Epidermal melanocyte (primary cell): Measurements from ENCODE around the gene KRT17.
"Not testable (repeated sequence)": the region's sequence is repeated elsewhere in the genome, so short reads cannot be mapped to it uniquely, and the experiment has no call there.

Experiments
- DNase-seq: peaks from one replicate; pipeline ENCODE4 v3.0.0; 2011; ENCODE audit warnings: low spot score; ENCODE audit not compliant: insufficient read length

KRT17 gene

DNA sequence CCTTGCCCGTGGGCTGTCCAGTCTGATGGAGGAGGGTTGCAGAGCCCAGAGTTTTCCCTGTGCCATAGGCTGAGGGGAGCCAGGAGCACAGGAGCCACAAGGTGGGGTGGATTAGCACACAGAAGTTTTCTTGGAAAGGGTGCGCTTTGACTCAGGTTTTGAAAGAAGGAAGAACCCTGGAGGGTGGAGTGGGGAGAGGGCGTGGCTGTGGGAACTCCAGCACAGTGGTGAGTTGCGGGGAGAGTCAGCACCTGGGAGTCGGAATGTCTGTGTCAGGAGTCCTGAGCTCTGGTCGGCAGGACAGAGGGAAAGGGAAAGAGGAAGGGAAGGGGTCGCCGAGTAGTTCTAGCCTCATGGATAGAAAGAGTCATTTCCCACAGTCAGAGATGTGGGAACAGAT lies 28.8 kb downstream of the KRT17 start:
- DNase-seq: no peak

DNA sequence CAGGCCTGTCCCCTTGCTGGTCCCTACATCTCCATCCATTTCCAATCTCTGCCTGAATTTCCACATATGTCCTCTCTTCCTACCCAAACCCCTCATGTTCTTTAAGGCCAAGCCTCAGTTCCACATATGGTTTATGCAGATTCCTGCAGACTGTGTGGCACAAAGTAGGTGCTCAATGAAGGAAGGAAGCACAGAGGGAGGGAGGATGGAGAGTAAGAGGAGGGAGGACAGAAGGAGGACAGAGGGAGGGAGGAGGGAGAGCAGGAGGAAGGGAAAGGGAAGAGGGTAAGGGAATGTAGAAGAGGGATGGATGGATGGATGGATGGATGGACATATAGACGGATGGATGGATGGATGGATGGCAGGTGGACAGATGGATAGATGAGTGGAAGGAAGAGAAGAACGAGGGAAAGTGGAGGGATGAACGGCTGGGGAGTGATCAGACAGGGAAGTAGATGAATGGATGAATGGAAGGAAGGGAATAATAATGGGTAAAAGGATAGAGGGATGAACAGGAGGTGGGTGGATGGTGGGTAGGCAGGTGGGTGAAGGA lies 29.9 kb downstream of the KRT17 start:
- no peak for DNase-seq

DNA sequence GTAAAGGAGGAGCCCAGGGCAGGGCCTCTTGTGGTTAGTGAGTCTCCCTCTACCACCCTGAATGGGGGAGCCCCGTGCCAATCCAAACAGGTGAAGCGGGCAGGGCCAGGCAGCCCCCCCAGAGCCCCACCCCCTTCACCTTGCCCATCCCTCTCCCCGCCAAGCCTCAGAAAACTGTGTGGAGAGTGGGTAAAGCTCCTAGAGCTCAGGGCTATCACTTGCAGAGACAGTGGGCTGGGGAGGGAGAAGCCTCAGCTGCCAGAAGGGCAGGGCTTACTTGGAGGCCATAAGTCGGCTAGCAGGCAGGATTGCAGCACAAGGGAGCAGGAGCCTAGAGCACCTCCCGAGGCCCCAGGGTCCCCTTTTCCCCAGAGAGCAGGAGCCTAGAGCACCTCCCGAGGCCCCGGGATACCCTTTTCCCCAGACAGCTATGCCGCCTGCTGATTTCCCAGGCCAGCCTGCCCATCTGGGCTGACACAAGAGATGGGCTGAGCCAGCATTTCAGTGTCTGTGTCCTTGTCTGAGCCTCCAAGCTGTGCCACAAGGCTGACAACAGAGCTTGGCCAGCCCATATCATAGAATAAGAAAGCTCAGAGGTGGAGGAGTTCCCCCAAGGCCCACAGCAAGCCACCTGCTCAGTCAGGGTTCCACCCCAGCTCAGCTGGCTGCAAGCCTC lies 30.9 kb downstream of the KRT17 start:
- DNase-seq: no peak

DNA sequence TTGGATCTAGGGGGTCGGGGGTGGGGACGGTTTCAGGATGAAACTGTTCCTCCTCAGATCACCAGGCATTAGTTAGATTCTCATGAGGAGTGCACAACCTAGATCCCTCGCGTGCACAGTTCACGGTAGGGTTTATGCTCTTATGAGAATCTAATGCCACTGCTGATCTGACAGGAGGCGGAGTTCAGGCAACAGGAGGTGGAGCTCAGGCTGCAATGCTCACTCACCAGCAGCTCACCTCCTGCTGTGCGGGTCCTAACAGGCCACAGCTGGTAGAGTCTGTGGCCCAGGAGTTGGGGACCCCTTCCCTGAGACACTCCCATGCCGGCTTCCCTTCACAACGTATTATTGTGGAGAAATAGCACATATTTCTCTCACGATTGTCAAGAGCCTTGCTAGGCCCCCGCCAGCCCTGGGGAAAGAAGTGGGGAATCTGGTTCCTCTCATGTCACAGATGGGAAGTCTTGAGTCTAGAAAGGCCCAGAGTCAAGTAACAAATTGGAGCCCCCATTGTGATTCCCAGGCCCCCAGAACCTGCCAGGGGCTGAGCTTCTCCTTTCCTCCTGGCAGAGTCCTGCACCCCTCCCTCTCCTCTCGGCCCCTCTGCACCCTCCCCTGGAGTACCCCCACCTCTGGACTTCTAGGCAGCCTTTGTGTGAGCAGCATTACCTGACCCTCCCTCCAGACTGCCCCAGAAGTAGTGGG lies 31.6 kb downstream of the KRT17 start:
- DNase-seq: no peak

DNA sequence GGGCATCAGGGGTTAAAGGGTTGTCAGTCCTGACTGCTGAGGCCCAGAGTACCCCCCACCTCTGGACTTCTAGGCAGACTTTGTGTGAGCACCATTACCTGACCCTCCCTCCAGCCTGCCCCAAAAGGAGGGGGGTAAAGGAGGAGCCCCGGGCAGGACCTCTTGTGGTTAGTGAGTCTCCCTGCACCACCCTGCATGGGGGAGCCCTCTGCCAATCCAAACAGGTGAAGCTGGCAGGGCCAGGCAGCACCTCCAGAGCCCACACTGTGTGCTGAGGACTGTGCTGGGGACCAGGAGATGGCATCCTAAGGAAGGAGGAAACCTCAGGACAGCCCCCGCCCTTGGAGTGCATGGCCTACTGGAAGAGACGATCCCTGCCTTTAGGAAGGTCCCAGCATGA lies 35.1 kb downstream of the KRT17 start:
- no peak for DNase-seq

DNA sequence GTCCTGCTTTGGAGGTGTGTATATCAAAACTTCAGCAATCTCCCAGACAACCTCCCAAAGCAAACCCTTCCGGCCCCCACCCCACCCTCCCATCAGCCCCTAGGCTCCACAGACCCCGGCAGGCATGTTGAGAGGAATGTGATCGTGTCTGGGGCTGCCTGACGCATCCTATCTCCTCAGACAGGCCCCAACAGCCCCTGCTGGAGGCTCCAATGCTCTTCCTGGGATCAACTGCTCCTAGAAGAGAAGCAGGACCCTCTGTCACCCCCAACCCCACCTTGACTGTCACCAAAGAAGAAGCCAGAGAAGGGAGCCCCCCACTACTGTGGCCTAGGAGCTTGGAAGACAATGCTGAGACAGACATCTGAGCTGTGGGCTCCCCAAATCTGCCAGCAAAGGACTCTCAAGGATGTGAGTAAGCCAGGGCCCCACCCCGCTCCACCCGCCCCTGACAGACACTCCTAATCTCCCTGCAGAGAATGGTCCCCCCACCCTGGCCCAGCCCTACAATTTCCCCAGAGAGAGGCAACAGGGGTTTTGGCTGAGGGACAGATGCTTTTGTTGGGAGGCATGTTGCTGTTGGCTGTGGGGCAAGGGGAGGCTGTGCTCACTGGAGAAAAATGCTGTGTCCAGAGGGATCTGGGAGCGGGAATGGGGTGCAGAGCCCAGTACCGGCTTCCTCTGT lies 36.1 kb downstream of the KRT17 start:
- no peak for DNase-seq

DNA sequence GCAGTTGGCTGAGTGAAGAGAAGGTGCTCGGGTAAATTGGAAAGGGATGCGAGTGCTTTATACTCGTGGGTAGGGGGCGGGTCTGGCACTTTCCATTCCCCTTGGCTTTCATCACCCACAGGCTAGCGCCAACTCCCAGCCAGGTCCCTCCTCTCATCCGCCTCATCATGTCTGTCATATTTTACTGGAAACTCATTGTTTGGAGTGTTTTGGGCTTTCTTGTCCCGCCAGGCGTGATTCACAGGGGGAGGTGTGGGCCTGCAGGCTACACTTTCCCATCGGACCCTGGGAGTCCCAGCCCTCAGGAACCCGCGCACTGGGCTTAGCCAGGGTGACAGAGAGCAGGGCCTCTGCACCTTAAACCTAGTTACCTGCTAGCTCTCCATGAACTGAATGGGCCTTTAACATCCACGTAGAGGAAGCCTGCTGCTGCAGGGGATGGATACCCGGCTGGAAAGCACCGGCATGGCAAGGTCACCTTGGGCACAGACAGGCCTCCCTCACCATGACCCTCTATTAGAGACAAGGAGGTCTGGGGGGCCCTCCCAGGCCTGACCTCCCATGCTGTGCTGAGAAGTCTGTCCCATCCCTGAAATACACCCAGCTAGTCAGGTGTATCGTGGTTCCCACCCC lies 37.4 kb downstream of the KRT17 start, which contains the start of gene KRT14:
Gene KRT14 (minus strand): TSS at position 33 of the 633 bp plus-strand sequence. CDS start 61 bp downstream, outside the sequence.
- DNase-seq: no peak

DNA sequence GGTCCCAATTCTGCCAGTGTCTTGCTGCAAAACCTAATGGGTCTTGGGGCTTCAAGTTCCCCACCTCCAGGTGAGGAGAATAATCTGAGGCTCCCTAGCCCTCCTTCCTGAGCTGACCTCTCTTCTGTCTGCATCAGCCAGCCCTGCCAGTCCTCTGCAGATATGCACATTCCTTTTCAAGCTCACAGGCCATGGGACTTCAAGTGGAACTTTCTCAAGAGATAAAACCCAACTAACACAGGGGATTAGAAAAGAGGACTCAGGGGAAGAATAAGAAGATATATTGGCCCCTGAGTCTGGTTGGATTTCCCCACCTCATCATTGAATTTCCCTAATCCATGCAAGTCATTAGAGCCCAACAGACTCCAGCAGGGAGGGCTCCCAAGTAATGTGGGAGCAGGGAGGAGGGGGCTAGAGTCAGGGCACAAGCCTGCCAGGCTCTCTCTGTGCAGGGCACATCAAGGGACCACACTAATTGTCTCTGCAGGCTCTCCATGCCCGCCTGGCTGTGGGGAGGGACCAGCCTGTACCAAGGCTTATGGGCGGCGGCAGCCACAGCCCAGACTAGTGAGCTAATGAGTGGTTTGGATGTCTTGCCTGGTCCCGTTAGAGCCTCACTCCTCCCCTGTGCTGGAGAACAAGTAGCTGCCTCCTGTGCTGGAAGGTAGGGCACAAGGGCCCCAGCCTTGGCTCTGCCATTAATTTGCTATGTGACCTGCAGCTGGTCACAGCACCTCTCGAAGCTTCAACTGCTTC lies 38.9 kb downstream of the KRT17 start:
- no peak for DNase-seq

DNA sequence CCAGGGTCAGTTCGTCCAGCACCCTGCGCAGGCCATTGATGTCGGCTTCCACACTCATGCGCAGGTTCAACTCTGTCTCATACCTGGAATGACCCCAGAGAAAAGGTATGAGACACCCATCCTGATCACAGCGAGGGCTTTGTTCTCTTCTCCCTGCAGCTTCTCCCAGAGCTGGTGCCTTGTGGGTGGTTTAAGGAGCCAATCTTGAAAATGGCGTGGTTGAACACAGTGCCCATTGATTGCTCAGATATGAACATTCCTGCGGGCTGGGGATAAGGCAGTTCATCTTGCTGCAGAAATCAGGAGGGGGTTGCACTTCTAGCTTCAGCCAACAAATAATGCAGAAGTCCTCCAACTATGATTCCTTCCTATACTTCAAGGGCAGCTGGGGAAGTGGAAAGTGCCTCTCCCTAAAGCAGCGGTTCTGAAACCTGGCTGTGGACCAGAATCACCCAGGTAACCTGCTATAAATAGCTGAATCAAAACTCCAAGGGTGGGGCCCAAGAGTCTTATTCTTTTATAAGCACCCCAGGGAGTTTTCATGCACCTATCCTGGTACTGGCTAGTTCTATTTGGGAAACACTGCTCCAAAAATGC lies 39.9 kb downstream of the KRT17 start:
- DNase-seq: not testable (repeated sequence)

DNA sequence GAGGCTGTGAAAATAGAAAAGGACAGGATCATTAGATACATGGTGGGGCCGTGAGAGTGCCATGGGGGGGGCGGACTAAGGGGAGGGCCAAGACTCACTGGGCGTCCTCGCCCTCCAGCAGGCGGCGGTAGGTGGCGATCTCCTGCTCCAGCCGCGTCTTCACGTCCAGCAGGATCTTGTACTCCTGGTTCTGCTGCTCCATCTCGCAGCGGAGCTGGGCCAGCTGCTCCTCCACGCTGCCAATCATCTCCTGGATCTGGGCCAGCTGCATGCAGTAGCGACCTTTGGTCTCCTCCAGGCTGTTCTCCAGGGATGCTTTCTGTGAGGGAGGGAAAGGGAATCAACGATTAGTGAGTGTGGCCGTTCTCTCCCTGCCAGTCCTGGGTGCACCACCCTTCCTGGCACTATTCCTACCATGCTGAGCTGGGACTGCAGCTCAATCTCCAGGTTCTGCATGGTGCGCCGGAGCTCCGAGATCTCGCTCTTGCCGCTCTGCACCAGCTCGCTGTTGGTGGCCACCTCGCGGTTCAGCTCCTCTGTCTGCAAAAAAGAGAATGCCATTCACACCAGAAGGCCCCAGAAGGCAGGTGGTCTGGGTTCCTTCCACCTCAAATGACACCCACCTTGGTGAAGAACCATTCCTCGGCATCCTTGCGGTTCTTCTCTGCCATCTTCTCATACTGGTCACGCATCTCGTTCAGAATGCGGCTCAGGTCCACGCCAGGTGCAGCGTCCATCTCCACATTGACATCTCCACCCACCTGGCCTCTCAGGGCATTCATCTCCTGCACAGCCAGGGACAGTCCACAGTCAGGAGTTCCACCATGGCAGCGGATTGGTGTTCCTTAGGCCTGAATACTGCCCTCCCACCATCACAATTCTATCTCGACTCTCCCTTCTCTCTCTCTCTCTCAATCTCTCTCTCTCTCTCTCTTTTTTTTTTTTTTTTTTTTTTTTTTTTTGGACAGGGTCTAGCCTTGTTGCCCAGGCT lies 40.9 kb downstream of the KRT17 start:
- no peak for DNase-seq

DNA sequence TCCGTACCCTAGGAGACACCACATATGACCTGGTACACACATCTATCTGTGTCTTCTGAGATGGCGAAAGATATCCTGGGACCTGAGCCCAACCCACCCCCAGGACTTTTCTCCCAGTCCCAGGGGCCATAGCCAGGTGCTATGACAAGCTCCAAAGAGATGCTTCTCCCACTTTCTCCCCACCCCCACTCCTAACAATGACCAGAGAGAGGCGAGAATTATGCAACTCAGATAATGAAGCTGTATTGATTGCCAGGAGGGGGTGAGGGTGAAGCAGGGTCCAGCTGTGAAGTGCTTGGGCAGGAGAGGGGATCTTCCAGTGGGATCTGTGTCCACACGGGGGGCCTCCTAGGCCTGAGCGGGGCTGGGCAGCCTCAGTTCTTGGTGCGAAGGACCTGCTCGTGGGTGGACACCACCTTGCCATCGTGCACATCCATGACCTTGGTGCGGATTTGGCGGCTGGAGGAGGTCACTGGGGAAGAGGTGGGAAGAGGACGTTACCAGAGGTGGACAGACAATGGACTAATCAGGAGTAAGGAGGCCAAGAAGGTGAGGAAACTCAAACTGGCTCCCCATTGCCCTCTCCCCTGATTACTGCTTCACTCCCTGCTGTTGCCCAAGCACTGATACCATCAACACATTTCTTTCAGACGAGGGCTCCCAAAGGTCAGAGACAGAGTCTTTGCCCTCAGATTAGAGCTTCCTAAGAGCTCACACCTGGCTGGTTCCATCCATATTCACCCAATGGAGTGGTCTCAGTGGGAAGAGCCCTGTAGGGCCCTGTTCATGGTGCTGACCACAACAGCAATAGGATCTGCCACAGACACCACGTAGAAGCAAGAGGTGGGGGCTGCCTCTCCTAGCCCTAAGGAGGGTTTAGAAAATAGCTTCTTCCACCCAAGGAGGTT lies 42.1 kb downstream of the KRT17 start:
- not testable (repeated sequence) for DNase-seq

DNA sequence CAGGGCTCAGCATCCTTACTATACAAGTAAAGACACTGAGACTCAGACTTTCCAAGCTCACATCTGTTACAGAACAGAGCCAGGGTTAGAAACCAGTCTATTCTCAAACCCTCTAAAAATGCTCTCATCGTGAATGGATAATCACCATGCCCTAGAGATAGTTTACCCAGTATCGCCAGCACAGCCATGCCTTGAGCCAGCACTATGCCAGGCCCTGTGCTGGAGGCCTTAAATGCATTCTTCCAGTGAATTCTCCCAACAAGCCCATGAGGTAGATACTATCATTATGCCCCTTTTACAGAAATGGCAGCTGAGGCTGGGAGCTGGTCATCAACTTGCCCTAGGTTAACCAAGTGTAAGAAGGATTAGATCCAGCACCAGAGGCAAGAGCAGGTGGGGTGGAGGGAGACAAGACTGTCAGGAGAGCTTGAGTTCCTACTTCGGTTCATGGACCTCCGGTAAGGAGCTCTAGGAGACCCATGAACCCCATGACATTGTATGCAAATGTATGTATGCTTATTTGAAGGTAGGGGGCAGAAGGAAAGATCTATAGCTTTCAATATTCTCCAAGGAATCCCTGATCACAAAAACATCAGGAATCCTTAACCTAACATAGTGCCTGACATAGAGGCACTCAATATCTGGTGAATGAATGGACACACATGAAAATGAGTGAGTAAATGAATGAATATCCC lies 42.9 kb downstream of the KRT17 start:
- DNase-seq: no peak

DNA sequence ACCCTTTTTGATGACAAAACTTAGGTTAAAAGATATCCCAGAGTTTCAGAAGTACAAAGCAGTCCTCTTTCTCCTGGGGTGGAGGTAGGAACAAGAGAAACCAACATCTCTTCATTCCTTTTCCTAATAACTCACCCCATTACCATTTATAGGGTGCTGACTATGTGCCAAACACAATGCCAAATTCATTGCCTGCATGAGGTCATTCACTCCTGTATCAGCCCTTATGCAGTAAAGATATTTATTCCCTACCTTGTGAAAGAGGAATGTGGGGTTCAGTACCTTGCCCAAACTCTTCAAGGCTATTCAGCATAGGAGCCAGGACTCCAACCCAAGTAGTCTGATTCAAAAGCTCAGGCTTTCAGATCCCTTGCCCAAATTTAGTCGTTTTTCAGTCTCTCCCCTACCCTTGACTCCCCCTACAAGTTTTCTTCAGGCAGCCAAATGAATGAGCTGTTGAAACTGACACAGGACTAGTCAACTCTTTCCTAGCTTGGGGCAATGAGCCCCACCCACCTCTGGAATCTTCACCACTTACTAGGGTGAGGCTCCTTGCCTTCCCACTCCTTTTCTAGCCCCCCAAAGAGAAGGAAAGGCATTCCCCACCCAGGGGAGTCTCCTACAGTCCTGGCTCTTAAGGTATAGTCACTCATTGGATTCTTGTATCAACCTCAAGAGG lies 43.5 kb downstream of the KRT17 start:
- no peak for DNase-seq

DNA sequence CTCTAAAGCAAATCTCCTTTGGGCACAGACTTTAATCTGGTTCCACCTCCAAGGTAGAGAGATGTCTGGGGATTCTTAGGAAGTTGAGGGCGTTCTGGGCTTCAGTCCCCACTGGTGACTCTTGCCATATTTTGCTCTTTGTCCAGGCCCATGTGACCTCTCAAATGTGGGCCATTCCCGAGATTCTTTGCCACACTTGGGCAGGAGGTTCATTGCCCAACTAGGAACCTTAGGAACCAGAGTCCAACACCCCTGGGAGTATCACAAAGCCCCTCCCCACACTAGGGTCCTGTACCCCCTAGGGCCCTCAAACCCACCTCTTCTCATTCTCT lies 44.2 kb downstream of the KRT17 start:
- DNase-seq: no peak

DNA sequence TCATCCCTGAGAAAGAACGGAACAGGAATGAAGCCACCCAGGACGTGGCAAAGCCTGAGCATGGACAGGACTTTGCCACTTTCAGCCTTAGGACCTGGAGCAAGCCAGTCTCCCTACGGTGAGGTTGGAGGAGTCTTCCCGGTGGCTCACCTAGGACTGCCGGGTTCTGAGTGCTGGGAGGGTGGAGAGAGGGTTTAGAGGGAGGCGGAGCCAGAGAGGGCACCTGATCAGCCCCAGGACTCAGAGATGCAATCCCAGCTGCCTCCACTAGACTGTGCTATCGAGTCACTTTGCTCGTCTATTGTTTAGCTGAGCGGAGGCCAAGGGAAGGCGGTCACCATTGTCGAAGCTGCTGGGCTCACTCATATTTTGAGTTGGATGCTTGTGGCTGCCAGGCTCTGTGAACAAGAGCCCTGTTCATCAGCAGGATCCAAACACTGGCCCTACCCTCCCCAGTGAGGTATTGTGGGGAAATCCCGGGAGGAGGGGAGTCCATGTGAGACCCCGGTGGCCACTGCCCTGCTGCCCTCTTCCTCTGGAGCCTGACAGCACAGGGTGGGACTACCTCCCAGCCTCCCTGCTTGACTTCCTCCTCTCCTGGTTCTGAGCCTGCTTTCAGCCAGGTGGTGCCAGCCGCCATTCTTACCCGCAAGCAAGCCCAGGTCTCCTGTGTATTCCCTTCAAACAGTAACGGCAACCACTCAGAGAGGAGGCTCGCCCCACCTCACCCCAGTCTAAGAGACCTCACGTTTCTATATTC lies 44.7 kb downstream of the KRT17 start:
- DNase-seq: peak; percentile 64

DNA sequence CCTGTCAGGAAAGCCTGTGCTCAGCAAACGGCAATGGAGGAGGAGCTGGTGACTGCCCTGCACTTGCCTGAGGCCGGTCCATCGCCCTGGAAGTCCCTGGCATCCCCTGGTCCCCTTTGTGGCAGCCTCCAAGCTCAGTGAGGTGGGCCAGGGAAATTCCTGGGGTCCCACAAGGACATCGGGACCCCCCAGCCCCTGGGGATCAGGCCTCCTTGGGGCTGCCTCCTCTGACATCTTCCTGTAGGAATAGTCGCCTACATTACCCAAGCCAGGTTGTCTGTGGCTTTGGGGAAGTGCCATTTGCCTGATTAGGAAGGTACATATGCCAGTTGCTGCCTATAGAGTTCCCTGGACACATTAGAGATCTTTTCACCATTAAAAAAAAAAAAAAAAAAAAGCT lies 45.4 kb downstream of the KRT17 start:
- DNase-seq: no peak

DNA sequence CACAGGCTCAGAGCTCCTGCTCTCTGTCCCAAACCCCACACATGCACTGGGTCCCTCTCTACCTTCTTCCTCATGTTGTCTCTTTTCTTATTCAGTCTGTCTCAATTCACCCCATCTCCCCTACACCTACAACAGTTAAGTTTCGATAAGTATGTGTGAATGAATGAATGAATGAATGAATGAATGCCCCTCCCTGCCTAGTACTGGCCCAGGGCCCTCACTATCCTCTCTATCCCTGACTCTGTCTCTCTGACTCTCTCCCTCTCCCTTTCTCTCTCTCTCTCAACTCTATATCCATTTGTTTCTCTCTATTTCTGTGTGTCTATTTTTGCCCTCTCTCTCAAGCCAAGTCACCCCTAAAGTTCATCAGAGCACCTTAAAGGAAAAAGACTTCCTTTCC lies 45.8 kb downstream of the KRT17 start:
- DNase-seq: no peak
